ENCODE data around the gene NR3C2.

- TF ChIP-seq CTCF (IDR thresholded peaks at IDR 0.05) (no peak), POLR2A (IDR thresholded peaks at IDR 0.05) (no peak)
Measured at GRCh38 chr4:148116264-148116663, 325.9 kb downstream of the NR3C2 start.

All from prostate gland (tissue), 2 donors.